GM23338 (cell line): ENCODE results near the gene TNNI2. TPM values are rescaled to one million over a fixed set of nuclear protein-coding genes. Genes with fewer than 3 reads are reported as not detected.

Experiments
- ATAC-seq: fragments of 200-7000 bp; cut with Tn5 transposase; 3 replicates; pipeline ENCODE4 v1.9.1; 2020
- DNase-seq: peaks from one replicate; pipeline ENCODE4 v3.0.0-alpha.2; 2015; ENCODE audit warnings: low spot score
- H2AFZ ChIP-seq: fragments of 200-600 bp; sonication (generic); 2 replicates; pipeline ENCODE4 v1.8.0; 2016; ENCODE audit warnings: antibody characterized with exemption, mild to moderate bottlenecking, moderate library complexity
- H3F3A ChIP-seq: fragments of 200-600 bp; sonication (generic); replicated peaks from 2 replicates; pipeline ENCODE4 v1.8.0; 2017; ENCODE audit warnings: antibody characterized with exemption, mixed run types, low read depth
- H3K27ac ChIP-seq: fragments of 200-600 bp; sonication (generic); 2 replicates; pipeline ENCODE4 v1.6.1; 2016; ENCODE audit warnings: low read depth
- H3K27me3 ChIP-seq: fragments of 200-600 bp; sonication (generic); 2 replicates; pipeline ENCODE4 v1.8.0; 2016; ENCODE audit warnings: mild to moderate bottlenecking, mixed run types, moderate library complexity; ENCODE audit not compliant: insufficient read depth
- H3K36me3 ChIP-seq: fragments of 200-600 bp; sonication (generic); 2 replicates; pipeline ENCODE4 v1.8.0; 2016; ENCODE audit warnings: mild to moderate bottlenecking; ENCODE audit not compliant: insufficient read depth
- H3K4me1 ChIP-seq: fragments of 200-600 bp; sonication (generic); 2 replicates; pipeline ENCODE4 v1.8.0; 2016; ENCODE audit warnings: mild to moderate bottlenecking, moderate library complexity; ENCODE audit not compliant: insufficient read depth
- H3K4me2 ChIP-seq: fragments of 200-600 bp; sonication (generic); 2 replicates; pipeline ENCODE4 v1.7.1; 2017; ENCODE audit warnings: mixed run types
- H3K4me3 ChIP-seq: fragments of 200-600 bp; sonication (generic); 2 replicates; pipeline ENCODE4 v1.6.1; 2016; ENCODE audit warnings: mixed run types
- H3K79me2 ChIP-seq: fragments of 200-600 bp; sonication (generic); replicated peaks from 2 replicates; pipeline ENCODE4 v1.8.0; 2017; ENCODE audit warnings: mild to moderate bottlenecking; ENCODE audit not compliant: insufficient read depth
- H3K9me2 ChIP-seq: fragments of 200-600 bp; sonication (generic); 2 replicates; pipeline ENCODE4 v1.8.0; 2017; ENCODE audit not compliant: insufficient read depth
- H4K20me1 ChIP-seq: fragments of 200-600 bp; sonication (generic); replicated peaks from 2 replicates; pipeline ENCODE4 v1.8.0; 2017; ENCODE audit warnings: mild to moderate bottlenecking; ENCODE audit not compliant: insufficient read depth
- H3K27ac Mint-ChIP-seq: 2 replicates; pipeline ENCODE4 v1.8.0; 2020; ENCODE audit warnings: inconsistent platforms, mild to moderate bottlenecking, moderate library complexity, mixed read lengths
- H3K27me3 Mint-ChIP-seq: 3 replicates; pipeline ENCODE4 v1.8.0; 2022; ENCODE audit warnings: low read depth, mild to moderate bottlenecking, moderate library complexity, mixed read lengths, inconsistent platforms; ENCODE audit not compliant: insufficient read depth, poor library complexity
- H3K36me3 Mint-ChIP-seq: 3 replicates; pipeline ENCODE4 v1.8.0; 2021; ENCODE audit warnings: low read depth, mild to moderate bottlenecking, inconsistent platforms, moderate library complexity, mixed read lengths
- H3K4me1 Mint-ChIP-seq: 3 replicates; pipeline ENCODE4 v1.8.0; 2020; ENCODE audit warnings: mild to moderate bottlenecking, inconsistent platforms, mixed read lengths
- H3K4me3 Mint-ChIP-seq: 3 replicates; pipeline ENCODE4 v1.8.0; 2021; ENCODE audit warnings: moderate library complexity, mild to moderate bottlenecking, inconsistent platforms, mixed read lengths
- H3K9me3 Mint-ChIP-seq: 3 replicates; pipeline ENCODE4 v1.8.0; 2020; ENCODE audit warnings: moderate library complexity, mild to moderate bottlenecking, inconsistent platforms, mixed read lengths
- CREB1 ChIP-seq: fragments of 250-450 bp; sonication (Bioruptor Pico); IDR thresholded peaks from 2 replicates; pipeline ENCODE4 v1.5.0; 2020; ENCODE audit warnings: low read depth, mild to moderate bottlenecking, moderate library complexity
- EZH2 ChIP-seq: fragments of 200-600 bp; sonication (generic); IDR thresholded peaks from one replicate; pipeline ENCODE4 v1.8.0; 2017; ENCODE audit warnings: antibody characterized with exemption, mild to moderate bottlenecking, low read depth; ENCODE audit not compliant: unreplicated experiment
- EZH2phosphoT487 ChIP-seq: fragments of 200-600 bp; sonication (generic); IDR thresholded peaks from one replicate; pipeline ENCODE4 v1.8.1; 2018; ENCODE audit warnings: antibody characterized with exemption; ENCODE audit not compliant: unreplicated experiment
- JUNB ChIP-seq: IDR thresholded peaks from one replicate; pipeline ENCODE4 v1.6.1; 2016; ENCODE audit warnings: antibody characterized with exemption; ENCODE audit not compliant: unreplicated experiment
- NANOG ChIP-seq: IDR thresholded peaks from 2 replicates; pipeline ENCODE4 v1.6.1; 2016; ENCODE audit warnings: antibody characterized with exemption, borderline replicate concordance
- POLR2AphosphoS5 ChIP-seq: IDR thresholded peaks from 2 replicates; pipeline ENCODE4 v1.6.1; 2016; ENCODE audit warnings: antibody characterized with exemption, low read depth
- STAT1 ChIP-seq: IDR thresholded peaks from one replicate; pipeline ENCODE4 v1.6.1; 2016; ENCODE audit warnings: antibody characterized with exemption; ENCODE audit not compliant: unreplicated experiment
- ZNF114 ChIP-seq: fragments of 250-450 bp; sonication (Bioruptor Pico); IDR thresholded peaks from 2 replicates; pipeline ENCODE4 v1.5.0; 2020; ENCODE audit warnings: mild to moderate bottlenecking, moderate library complexity
- ZNF331 ChIP-seq: fragments of 250-450 bp; sonication (Bioruptor Pico); IDR thresholded peaks from 2 replicates; pipeline ENCODE4 v1.5.0; 2020; ENCODE audit warnings: low read depth, mild to moderate bottlenecking, moderate library complexity
- polyA plus RNA-seq: library from polyadenylated mRNA; unstranded; fragments of >200 nt; fragmentation: Nextera tagmentation; extraction: Ambion mirVana; gene quantifications from 2 replicates; pipeline ENCODE4 v1.2.1, GENCODE V29; 2016
- total RNA-seq: library from RNA; depleted of rRNA; stranded (reverse); fragments of >200 nt; shearing (Covaris generic); gene quantifications from 2 replicates; pipeline ENCODE4 v1.2.3, GENCODE V29; 2014
- TF ChIP-seq, protein P1 (sequence below): IDR thresholded peaks from 2 replicates; pipeline ENCODE4 v1.6.1; 2016; ENCODE audit warnings: antibody characterized with exemption
- TF ChIP-seq, protein P2 (sequence below), 2 experiments: fragments of 200-600 bp in 1 of 2; sonication (generic) in 1 of 2; conservative IDR thresholded peaks; 2 replicates each; pipeline versions ENCODE4 v1.5.1 to v1.6.1; 2016 to 2017; ENCODE audit warnings: antibody characterized with exemption in 2 of 2, low read depth in 2 of 2, mild to moderate bottlenecking in 2 of 2, moderate library complexity in 1 of 2
- TF ChIP-seq, protein P3 (sequence below): fragments of 250-450 bp; sonication (Bioruptor Pico); IDR thresholded peaks from 2 replicates; pipeline ENCODE4 v1.5.0; 2020; ENCODE audit warnings: mild to moderate bottlenecking, moderate library complexity

TNNI2 gene
- total and polyA plus RNA-seq, 2 experiments from 2014 or later: not detected

DNA sequence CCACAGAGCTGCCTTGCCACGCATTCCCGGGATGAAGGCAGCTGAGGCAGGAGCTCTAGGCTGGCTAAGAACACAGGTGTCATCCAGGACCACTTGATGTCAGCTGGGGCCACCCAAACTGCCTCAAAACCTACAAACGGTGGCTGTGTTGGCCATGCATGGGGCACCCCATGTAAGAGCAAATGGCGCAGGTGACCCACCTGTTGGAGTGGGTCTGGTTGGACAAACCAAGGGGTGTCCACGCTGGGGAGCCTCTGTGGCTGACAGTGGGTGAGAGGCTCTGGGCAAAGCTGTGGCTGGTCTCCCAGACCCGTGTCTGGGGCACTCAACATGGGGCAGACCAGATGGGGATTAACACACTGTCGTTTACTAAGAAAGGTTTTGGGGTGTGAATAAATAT lies 23.0 kb upstream of the TNNI2 start:
- Mint-ChIP-seq H3K4me1 (no peaks in the 10 kb centered on the region), H3K36me3 (no peaks in the 10 kb centered on the region), H3K27me3 (peaks cover 2% of the 10 kb centered on the region), H3K27ac (no peak overlapping the region), H3K9me3 (peaks cover 10% of the 10 kb centered on the region), H3K4me3 (no peak overlapping the region)
- no peak overlapping the region for H2AFZ ChIP-seq
- H4K20me1 ChIP-seq: no peaks in the 10 kb centered on the region
- ATAC-seq (no peak), DNase-seq (no peak)
- H3K27me3 ChIP-seq: no peaks in the 10 kb centered on the region
- no peak overlapping the region for H3K4me2 ChIP-seq
- no peaks in the 10 kb centered on the region for H3K4me1 ChIP-seq
- no peaks in the 10 kb centered on the region for H3K36me3 ChIP-seq
- TF ChIP-seq POLR2AphosphoS5 (no peak), ZNF331 (CRISPR knock-in tag) (no peak), EZH2 (no peak), NANOG (no peak), CREB1 (CRISPR knock-in tag) (no peak), STAT1 (no peak), JUNB (no peak), ZNF114 (CRISPR knock-in tag) (no peak)
- TF ChIP-seq, protein P1, sequence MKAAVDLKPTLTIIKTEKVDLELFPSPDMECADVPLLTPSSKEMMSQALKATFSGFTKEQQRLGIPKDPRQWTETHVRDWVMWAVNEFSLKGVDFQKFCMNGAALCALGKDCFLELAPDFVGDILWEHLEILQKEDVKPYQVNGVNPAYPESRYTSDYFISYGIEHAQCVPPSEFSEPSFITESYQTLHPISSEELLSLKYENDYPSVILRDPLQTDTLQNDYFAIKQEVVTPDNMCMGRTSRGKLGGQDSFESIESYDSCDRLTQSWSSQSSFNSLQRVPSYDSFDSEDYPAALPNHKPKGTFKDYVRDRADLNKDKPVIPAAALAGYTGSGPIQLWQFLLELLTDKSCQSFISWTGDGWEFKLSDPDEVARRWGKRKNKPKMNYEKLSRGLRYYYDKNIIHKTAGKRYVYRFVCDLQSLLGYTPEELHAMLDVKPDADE: no peak
- TF ChIP-seq, protein P2, sequence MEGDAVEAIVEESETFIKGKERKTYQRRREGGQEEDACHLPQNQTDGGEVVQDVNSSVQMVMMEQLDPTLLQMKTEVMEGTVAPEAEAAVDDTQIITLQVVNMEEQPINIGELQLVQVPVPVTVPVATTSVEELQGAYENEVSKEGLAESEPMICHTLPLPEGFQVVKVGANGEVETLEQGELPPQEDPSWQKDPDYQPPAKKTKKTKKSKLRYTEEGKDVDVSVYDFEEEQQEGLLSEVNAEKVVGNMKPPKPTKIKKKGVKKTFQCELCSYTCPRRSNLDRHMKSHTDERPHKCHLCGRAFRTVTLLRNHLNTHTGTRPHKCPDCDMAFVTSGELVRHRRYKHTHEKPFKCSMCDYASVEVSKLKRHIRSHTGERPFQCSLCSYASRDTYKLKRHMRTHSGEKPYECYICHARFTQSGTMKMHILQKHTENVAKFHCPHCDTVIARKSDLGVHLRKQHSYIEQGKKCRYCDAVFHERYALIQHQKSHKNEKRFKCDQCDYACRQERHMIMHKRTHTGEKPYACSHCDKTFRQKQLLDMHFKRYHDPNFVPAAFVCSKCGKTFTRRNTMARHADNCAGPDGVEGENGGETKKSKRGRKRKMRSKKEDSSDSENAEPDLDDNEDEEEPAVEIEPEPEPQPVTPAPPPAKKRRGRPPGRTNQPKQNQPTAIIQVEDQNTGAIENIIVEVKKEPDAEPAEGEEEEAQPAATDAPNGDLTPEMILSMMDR (conservative IDR thresholded peaks at IDR 0.05; ENCODE audit: low read depth in 2 of 2): no peak
- no peaks in the 10 kb centered on the region for H3K79me2 ChIP-seq
- H3F3A ChIP-seq: no peaks in the 10 kb centered on the region
- H3K27ac ChIP-seq: no peak overlapping the region
- no peaks in the 10 kb centered on the region for H3K9me2 ChIP-seq
- H3K4me3 ChIP-seq: no peak overlapping the region

DNA sequence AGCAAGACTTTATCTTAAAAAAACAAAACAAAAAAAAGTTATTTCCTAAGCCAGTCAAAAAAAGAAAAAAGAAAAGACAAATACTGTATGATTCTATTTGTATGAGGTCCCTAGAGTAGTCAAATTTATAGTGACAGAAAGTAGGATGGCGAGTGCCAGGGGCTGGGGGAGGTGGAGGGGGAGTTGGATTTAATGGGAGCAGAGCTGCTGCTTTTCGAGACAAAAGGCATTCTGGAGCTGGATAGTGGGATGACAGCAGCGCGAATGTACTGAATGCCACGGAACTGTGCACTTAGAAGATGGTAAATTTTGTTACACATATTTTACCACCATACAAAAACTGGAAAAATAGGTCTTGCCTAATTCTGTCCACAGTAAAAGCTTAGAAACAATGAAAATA lies 21.8 kb upstream of the TNNI2 start:
- H2AFZ ChIP-seq: no peak overlapping the region
- H3K27me3 ChIP-seq: no peaks in the 10 kb centered on the region
- no peak overlapping the region for H3K4me3 ChIP-seq
- no peak for DNase-seq
- no peak overlapping the region for H3K27ac ChIP-seq
- H3K79me2 ChIP-seq: no peaks in the 10 kb centered on the region
- Mint-ChIP-seq H3K27ac (no peak overlapping the region), H3K4me3 (no peak overlapping the region), H3K36me3 (no peaks in the 10 kb centered on the region), H3K4me1 (no peaks in the 10 kb centered on the region), H3K27me3 (peaks cover 5% of the 10 kb centered on the region), H3K9me3 (peaks cover 10% of the 10 kb centered on the region)
- no peak overlapping the region for H3K4me2 ChIP-seq
- no peaks in the 10 kb centered on the region for H3K4me1 ChIP-seq
- H3K36me3 ChIP-seq: no peaks in the 10 kb centered on the region
- H3F3A ChIP-seq: no peaks in the 10 kb centered on the region
- H4K20me1 ChIP-seq: no peaks in the 10 kb centered on the region
- no peaks in the 10 kb centered on the region for H3K9me2 ChIP-seq
- no peak for ATAC-seq
- TF ChIP-seq, protein P3, sequence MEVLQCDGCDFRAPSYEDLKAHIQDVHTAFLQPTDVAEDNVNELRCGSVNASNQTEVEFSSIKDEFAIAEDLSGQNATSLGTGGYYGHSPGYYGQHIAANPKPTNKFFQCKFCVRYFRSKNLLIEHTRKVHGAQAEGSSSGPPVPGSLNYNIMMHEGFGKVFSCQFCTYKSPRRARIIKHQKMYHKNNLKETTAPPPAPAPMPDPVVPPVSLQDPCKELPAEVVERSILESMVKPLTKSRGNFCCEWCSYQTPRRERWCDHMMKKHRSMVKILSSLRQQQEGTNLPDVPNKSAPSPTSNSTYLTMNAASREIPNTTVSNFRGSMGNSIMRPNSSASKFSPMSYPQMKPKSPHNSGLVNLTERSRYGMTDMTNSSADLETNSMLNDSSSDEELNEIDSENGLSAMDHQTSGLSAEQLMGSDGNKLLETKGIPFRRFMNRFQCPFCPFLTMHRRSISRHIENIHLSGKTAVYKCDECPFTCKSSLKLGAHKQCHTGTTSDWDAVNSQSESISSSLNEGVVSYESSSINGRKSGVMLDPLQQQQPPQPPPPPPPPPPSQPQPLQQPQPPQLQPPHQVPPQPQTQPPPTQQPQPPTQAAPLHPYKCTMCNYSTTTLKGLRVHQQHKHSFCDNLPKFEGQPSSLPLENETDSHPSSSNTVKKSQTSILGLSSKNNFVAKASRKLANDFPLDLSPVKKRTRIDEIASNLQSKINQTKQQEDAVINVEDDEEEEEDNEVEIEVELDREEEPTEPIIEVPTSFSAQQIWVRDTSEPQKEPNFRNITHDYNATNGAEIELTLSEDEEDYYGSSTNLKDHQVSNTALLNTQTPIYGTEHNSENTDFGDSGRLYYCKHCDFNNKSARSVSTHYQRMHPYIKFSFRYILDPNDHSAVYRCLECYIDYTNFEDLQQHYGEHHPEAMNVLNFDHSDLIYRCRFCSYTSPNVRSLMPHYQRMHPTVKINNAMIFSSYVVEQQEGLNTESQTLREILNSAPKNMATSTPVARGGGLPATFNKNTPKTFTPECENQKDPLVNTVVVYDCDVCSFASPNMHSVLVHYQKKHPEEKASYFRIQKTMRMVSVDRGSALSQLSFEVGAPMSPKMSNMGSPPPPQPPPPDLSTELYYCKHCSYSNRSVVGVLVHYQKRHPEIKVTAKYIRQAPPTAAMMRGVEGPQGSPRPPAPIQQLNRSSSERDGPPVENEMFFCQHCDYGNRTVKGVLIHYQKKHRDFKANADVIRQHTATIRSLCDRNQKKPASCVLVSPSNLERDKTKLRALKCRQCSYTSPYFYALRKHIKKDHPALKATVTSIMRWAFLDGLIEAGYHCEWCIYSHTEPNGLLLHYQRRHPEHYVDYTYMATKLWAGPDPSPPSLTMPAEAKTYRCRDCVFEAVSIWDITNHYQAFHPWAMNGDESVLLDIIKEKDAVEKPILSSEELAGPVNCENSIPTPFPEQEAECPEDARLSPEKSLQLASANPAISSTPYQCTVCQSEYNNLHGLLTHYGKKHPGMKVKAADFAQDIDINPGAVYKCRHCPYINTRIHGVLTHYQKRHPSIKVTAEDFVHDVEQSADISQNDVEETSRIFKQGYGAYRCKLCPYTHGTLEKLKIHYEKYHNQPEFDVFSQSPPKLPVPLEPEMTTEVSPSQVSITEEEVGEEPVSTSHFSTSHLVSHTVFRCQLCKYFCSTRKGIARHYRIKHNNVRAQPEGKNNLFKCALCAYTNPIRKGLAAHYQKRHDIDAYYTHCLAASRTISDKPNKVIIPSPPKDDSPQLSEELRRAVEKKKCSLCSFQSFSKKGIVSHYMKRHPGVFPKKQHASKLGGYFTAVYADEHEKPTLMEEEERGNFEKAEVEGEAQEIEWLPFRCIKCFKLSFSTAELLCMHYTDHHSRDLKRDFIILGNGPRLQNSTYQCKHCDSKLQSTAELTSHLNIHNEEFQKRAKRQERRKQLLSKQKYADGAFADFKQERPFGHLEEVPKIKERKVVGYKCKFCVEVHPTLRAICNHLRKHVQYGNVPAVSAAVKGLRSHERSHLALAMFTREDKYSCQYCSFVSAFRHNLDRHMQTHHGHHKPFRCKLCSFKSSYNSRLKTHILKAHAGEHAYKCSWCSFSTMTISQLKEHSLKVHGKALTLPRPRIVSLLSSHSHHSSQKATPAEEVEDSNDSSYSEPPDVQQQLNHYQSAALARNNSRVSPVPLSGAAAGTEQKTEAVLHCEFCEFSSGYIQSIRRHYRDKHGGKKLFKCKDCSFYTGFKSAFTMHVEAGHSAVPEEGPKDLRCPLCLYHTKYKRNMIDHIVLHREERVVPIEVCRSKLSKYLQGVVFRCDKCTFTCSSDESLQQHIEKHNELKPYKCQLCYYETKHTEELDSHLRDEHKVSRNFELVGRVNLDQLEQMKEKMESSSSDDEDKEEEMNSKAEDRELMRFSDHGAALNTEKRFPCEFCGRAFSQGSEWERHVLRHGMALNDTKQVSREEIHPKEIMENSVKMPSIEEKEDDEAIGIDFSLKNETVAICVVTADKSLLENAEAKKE (CRISPR knock-in tag): no peak
- TF ChIP-seq EZH2phosphoT487 (no peak), JUNB (no peak), CREB1 (CRISPR knock-in tag) (no peak), ZNF331 (CRISPR knock-in tag) (no peak)
- TF ChIP-seq, protein P1: no peak
